SH-SY5Y (cell line): ENCODE data around the gene CD300C.

Experiments used
- GATA2 ChIP-seq: IDR thresholded peaks from 2 replicates; pipeline ENCODE4 v1.6.1; 2011; ENCODE audit warnings: mild to moderate bottlenecking, low read depth, low read length
- GATA3 ChIP-seq: IDR thresholded peaks from 2 replicates; pipeline ENCODE4 v1.6.1; 2011; ENCODE audit warnings: low read depth, mild to moderate bottlenecking, low read length, moderate library complexity

DNA sequence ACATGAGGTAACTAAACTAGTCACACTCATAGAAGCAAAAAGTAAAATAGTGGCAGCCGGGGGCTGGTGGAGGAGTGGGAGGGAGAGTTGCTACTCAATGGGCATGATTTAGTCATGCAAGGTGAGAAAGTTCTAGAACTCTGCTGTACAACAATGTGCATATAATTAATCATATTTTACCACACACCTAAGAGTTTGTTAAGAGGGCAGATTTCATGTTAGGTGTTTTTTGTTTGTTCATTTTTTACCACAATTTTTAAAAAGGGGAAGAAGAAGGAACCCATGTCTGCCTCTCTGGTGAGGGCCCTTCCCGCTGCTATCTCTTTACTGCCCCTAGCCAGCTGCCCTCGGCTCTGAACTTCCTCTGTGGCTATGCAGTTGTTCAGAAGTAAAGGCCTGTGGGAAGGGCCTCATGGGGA is 25.9 kb downstream of the CD300C start:
- TF ChIP-seq GATA2: no peak
- no peak for TF ChIP-seq GATA3
